ENCODE results near the gene SNX9. TPM values are rescaled to one million over a fixed set of nuclear protein-coding genes. Genes with fewer than 3 reads are reported as not detected.

Gene SNX9
- 17.4 and 20.8 TPM in 2 replicates for total RNA-seq

GRCh38 chr6:157823001-157823527, at the start of gene SNX9:
TSS of gene SNX9 (plus strand) at chr6:157823246. CDS start at chr6:157823435, 189 bp downstream.

GRCh38 chr6:157981395-157982101, 158.5 kb downstream of the SNX9 start, which contains the start of gene SYNJ2:
TSS of gene SYNJ2 (plus strand) at chr6:157981863. CDS start at chr6:157981962, 99 bp downstream.

Other genes with a start within 250 kb of the SNX9 start
- 5.3 and 9.7 TPM in 2 replicates for gene SYNJ2, start 158.6 kb downstream of the SNX9 start, total RNA-seq

Measured in airway epithelial cell (primary cell).